Stimulated activated CD8-positive, alpha-beta memory T cell treated with anti-CD3 and anti-CD28 coated beads, Interleukin-4, amount 100 ng/mL, for 4 hours (primary cell): ENCODE results near the gene ZNF277.

Experiments
- DNase-seq, 2 donors: peaks; one replicate each; pipeline ENCODE4 v3.0.0-alpha.2; 2020; ENCODE audit warnings: low read depth in 2 of 2, low spot score in 1 of 2

ZNF277 gene

GRCh38 chr7:112385516-112385915 is 179.0 kb downstream of the ZNF277 start:
- DNase-seq, result no peak

DNA sequence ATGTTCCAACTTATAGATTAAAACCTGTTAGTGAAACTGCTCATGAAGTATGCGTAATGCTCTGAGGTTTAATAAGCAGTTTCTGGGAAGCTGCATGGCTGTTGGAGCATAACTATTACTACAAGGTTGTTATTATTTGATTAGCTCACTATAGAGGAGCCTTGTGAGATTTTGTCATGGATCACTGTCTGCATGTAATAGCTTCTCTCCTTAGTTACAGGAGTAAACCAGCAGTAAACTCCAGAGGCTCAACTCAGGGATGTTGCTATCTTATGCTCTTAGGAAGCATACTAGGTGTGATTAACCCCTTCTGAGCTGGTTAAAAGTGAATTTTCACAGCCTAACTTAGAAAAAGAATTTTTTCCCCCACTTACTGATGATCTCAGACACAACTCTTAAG is 180.1 kb downstream of the ZNF277 start:
- no peak for DNase-seq

DNA sequence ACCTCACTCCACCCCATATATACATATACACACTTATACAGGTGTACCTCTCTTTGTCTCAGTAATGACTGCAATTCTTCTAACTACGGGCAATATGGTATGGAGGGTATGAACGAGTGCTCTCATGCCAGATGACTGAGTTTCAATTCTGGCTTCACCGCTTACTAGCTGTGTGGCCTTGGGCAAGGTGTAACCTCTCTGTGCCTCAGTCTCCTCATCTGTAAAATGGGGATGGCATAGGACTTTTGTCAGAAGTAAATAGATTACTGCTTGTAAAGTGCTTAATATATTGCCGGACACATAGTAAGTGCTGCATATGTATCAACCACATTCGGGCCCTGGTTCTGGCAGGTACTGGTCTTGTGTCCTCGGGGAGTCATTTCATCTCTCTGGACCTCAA is 183.7 kb downstream of the ZNF277 start:
- DNase-seq, result no peak

- peak; percentile 19 to 37 for DNase-seq
Observed at GRCh38 chr7:112391079-112391821, 184.8 kb downstream of the ZNF277 start.

GRCh38 chr7:112391841-112392286 is 185.4 kb downstream of the ZNF277 start:
- peak; percentile 43 to 60 for DNase-seq
